ENCODE data around the gene FSTL1.

Gene FSTL1

DNA sequence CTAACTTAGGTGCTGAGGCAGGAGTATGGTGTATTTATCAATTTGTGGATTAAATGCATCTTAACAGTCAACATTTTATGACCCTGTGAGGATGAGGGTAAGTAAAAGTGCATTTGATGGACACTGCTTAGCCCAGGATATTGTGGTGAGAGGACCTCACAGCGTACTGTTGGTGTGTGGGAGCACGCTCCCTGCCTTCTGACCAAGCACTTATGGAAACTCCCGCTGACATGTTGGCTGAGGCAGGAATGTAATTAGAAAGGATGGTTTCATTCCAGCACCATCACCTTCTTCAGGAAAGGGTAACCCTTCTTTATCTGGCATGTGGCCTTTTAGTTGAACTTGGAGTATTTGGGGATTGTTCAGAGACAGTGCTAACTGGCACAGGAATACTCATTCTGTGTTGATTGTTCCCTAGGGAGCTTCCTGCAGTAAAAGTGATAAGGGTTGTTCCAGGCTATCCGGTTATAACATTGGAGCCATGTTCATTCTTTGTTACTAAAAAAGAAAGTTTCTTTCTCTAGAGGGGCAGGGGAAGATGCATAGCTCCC is 11.7 kb upstream of the FSTL1 start:
- no peak for DNase-seq

DNA sequence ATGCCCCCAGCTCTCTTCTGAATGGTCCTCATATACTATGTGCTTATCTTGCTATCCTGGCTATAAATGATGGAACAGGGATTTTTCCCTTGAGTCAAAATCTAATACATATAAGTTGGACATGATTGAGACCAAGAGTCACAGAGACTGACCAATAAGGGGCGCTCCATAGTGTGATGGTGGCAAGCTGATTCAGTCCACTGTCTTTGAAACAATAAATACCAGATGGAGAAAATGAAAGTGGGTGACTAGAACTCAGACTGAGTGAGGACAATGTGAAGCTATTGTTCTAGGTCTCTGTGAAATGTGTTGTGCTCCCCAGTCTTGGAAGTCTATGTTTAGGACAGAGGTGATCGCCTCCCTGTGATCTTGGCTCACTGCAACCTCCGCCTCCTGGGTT is 10.6 kb upstream of the FSTL1 start:
- DNase-seq: no peak

DNA sequence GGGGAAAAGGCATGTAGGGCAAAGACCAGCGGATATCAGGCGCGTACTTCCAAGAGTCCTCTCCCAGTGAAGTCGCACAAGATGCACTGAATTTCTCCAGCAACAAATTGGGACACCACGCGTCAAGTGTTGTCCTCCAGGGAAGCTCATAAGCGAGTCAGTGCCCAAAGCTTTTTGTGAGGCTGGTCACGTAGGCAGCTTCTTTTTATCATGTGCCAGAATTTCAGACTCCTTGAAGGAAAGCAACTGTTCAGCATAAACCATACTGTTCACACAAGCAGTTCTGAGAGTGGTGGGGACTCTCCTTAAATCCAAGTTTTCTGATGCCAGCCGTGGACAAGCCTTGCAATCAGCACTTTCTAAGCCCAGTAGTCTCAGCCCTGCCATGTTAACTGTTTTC is 10.1 kb upstream of the FSTL1 start:
- DNase-seq: no peak

DNA sequence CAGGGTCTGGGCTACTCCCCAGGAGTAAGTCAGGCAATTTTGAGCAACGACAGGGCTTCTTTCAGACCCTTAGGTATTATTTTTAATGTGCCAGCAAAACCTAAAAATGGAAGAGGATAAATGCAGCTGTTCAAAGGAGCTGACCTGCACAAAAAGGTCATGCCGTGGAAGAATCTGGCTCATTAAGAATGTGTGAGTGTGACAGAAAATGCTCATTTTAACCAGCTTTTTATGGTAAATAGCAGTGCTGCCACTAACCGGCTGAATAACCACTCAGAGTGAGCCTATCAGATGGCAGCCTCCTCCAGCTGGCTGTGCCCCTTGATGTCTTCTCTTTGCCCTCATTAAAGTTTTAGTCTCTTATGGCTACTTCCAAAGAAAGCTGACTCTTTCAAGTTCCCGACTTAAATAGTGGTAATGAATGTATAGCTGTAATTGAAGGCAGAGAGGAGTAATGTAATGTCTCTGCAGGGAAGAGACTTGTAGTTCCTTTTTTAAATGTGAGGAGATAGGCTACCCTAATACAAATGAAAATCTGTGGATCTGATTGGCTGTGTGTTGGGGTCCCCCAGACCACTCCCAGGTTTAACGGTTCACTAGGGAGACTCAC is 9.5 kb upstream of the FSTL1 start:
- DNase-seq: no peak

DNA sequence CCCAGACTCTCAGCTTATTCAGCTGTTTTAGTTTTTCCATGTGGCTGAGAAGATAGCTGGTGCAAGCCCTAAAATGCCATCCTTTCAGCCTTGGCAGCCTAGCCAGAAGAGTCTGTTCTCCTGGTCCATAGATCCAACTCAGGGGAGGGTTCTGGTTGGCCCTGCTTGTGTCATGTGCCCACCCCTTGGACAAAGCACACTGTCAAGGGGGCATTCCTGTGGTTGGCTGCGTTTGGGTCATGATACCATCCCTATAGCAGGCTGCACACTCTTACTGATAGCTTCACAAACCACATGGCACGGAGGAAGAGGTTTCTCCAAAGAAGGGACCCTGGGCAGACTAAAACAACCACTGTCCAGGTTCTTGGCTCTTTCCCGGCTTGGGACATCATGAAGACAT is 8.4 kb upstream of the FSTL1 start:
- no peak for DNase-seq

DNA sequence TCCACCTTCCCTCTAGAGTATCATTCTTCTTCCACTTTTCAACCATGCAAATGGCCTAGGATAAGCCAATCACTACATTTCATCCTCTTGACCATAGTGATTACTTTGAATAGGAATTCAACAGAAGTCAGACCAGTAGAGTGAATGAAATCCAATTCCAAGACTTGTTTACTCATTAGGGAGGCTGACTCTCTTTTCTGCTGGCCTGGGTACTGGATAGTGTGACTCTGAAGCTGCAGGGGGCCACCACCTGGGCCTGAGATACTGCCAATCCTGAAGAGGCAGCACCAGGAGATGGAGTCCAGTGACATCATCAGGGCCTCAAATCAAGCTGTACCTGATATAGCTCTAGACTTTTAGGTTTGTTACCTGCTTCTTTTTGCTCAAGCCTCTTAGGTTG is 7.0 kb upstream of the FSTL1 start:
- DNase-seq: no peak

DNA sequence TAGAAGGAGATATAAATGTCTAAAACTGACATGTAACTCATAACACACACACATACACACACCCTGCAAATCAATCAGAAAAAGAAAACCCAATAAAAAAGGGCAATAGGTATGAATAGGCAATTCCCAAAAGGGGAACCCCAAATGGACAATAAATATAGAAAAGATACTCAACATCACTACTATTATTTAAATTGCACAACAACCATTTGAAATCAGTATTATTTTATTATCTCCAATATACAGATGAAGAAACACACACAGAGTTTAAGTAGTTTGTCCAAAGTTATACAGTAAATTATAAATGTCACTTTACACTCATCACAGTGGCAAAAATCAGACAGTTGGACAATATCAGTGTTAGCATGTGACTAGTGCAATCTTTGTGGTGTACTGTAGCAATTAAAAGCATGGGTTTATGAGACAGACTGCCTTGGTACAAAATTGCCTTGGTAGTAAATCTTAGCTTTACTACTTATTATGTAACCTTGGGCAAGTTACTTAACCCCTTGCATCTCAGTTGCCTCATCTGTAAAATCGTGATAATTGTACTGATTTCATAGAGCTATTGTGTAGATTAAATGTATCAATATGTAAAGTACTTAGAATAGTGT is 3.4 kb upstream of the FSTL1 start:
- DNase-seq: no peak

DNA sequence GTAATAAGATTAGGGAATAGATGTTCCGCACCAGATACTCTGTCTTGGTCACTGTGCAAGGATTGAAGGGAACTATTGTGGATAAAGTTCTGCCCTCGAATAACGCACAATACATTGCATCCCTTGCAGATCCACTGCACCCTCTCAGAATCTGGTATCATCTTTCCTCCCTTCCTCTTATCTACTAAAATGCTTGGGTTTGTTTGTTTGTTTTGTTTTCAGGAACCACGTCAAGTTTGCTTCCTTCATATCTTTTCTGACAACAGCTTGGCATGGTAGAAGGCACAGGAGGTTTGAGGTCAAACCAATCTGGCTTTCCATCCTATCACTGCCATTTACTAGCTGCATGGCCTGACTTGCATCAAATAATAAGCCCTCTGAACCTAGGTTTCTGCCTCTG is 2.0 kb upstream of the FSTL1 start:
- DNase-seq: no peak

DNA sequence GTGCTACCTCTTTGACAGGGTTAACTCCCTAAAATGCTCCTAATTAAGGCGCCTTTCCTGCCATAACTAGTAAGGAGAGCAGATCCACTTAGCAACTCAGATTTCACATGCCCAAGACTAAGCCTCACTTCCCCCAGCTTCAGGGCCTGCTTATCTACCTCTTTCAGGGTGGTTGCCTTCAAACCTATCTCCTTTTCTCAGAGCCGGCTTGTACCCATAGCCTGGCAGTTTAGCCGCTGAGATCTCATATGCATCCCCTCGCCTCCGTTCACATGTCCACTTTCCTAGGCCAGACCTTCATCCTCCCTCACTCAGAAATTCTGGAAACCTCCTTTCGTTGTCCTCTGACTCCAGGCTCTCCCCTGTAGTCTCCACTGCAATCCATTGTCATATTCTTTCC is 1.0 kb upstream of the FSTL1 start:
- DNase-seq: no peak

DNA sequence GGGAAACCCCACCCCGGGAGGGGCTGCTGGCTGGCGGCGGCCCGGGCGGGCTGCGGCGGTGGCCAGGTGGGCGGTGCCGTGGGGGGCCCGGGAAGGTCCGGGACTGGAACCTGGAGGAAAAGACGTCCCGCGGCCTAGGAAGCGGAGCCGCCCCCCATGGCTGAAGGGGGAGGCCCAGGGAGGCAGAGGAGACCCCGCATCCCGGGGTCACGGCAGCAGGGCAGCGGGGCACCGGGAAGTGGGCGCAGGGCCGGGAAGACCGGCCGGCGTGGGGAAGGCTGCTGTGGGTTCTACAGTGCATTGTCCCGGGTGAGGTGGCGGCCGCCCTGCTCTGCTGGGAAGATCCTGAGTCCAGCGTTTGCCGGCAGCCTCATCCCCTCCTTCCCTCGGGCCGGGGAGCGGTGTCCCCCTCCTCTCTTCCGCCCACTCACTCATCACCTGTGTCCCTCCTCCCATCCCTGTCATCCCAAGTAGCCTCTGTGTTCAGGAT is 525 bp upstream of the FSTL1 start:
- no peak for DNase-seq

DNA sequence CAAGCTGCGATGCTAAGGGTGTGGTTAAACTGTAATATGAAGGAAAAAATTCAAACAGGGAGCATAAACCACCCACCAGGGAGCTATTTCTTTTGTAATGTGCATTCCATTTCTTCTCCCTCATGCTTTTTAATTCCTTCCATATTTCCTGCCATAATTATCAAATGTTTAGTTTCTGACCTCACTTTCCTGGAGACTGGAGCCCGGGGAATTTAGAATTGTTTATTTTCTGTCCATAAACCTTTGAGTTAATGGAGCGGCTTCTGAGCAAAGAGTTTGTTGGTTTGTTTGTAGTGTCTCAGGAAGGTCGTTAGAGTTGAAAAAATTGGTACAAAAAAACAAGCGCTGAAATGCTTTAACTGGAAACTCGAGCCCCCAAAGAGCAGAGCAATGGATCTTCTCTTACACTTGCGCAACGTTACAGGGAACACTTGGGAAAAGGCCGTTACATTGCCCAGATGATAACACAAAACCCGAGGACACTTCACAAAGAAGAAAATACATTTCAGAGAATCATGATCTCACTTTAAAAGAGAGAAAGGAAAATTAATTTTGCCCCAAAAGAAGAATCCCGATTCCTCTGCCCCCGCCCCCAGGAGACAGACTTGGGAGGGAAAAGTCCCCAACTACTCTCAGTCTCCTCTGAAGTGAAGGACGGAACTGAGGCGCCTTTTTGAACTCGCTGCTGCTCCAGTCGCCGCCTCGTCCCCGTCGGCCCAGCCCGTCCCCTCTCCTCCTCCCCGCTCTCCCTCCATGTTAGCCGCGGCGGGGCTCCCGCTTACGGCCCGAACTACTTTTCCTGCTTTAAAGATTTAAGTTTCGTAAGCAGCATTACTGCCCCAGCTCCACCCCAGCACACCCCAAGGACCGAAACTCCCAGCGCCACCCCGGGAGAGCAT is 842 bp downstream of the FSTL1 start:
- DNase-seq: no peak

DNA sequence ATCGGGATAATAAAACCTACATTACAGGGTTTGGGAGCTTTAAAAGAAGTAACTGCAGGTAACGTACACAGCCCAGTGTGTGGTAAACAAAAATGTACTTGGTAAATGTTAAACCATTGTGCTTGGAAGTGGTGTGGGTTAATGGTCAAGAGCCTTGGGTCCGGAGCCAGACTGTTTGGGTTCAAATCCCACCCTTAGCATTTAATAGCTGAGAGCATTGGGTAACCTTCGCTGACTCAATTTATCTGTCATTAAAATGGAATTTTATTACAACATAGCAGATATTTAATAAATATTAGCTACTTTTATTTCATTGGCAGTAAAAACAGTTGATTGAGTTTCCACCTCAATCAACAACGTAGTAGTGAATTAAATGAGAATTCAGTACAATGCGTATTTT is 1.5 kb downstream of the FSTL1 start:
- no peak for DNase-seq

DNA sequence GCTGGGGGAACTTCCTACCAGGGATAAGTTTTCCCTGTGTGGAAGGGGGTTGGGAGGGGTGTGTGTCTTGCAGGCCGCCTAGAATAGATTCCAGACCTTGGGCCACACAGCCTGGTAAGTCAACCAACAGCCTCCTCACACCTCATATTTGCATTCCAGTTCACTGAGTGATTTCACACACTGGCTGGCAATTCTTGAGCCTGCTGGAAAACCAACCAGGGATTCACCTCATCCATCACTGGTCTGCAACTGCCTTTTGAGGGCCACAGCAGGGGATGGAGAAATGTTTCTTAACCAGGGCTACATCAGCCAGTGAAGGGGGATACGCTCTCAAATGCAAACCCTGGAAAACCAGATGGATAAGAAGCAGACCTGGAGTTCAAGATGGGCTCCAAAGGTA is 2.0 kb downstream of the FSTL1 start:
- DNase-seq: no peak

DNA sequence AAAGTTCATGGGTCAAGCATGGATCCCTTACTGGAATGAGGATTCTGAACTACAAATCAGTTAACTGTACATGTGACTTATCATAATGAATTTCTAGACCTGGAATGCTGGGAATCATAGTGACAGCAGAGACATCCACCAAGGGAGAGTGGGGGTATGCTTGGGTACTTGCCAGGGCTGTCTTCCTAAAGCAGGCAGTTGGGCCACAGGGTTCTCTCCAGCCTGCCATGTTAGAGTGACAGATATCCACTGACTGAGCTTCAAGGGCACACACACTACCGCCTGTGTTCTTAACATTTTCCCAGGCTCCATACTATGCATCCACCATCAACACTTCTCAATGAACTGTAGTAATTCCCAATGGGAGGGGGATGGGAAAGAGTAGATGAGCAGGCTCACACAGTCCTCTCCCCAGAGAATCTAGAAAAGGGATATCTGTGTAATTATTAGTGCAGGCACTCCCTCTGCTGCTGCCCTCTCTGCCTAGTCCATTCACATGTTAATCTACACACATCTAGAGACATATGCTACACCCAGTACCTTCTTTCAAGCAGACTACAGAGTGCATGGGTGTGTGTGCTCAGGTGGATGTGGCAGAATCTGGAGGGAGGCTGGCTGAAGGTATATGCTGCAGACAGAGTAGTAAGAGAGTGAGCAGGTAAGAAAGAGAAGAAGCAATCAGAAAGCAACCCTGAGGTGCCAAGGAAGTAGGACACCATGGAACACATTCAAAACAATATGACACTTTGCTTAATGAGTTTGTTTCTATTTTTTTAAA is 3.7 kb downstream of the FSTL1 start:
- no peak for DNase-seq

DNA sequence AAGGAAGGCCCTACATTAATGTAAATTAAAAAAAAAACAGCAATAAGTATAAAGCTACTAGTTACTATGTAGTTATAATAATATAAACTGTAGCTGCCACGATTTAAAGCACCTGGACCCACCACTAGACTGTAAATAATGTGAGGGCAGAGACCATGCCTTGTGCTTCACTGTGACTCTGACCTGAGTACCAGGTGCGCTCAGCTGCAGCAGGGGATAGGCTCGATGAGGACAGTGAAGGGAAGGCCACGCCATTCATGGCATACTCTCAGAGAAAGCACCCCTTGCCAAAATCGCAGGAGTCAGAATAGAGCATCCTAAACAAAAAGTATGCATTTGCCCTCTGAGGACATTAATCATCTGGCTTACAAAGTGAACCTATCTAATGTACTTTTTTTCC is 5.1 kb downstream of the FSTL1 start:
- no peak for DNase-seq

DNA sequence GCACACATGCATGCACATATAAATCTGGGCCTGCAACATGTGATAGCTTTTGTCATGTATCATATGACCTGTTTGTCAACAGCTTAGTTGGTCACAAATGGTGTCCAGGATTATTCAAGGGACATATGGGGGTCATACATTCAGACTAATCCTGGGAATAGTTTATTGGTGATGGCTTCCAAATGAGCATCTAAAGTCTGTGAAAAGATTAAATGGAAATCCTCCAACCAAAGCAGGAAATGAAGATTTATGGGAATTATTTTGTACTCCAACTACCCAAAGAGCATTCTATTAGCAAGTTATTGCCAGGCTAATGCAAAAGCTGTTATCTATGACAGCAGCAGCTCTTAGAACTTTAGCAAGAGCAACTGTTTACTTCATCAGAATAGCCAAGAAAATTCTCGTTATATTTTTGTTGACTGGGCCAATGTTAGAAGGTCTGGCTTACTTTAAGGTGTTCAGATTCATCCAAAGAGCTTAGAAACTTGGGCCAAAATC is 7.1 kb downstream of the FSTL1 start:
- no peak for DNase-seq

DNA sequence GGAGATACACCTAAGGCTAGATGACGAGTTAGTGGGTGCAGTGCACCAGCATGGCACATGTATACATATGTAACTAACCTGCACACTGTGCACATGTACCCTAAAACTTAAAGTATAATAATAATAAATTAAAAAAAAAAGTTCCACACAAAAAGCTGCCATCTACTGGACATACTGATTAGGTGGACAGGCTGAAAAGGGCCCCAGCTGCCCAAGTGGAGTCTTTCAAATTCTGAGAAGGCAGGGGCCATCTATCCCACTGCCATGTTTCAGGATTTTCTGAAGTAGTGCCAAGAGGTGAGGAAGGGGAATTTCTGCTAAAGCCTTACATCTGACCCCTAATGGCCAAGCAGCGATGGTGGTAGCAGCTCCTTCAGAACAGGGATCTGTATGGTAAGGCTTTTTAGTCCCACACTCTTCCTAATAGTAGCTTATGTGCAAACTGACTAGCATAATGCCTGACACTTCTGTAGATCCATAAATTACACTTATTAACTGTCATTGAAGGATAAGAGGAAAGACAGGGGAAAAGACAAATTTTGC is 7.7 kb downstream of the FSTL1 start:
- DNase-seq: no peak

DNA sequence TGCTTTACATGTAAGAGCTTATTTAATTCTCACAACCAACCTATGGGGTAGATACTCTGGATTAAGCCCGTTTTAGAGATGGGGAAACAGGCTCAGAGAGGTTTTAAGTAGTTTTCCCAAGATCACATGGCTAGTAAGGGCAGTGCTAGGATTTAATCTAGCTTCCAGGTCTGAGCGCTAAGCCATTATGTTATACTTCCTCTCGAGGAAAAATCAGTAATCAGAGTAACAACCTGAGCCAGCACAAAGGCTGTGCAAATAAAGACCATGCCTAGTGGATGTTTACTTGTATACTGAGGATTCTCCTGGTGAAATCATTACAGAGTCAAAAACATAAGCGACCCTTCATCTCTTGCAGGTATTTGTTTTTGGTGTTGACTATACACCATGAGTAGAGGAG is 9.0 kb downstream of the FSTL1 start:
- DNase-seq: no peak

DNA sequence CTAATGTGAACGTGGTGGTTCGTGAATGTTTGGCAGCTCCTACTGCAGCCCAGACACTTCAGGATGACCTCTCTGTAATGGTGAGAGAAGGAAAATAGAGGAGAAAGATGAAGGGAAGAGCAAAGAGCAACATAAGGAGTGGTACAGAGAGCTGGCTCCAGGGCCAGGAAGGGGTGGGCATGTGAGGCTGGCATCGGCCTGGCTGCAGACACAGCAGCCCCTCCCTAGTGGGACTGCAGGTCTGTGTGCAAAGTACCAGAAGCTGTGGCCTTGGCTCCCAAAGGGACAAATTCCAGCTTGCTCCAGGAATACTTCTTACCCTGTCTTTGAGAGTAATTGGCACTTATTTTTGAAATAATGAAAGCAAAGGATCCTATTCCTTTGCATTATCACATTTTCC is 10.0 kb downstream of the FSTL1 start:
- no peak for DNase-seq

DNA sequence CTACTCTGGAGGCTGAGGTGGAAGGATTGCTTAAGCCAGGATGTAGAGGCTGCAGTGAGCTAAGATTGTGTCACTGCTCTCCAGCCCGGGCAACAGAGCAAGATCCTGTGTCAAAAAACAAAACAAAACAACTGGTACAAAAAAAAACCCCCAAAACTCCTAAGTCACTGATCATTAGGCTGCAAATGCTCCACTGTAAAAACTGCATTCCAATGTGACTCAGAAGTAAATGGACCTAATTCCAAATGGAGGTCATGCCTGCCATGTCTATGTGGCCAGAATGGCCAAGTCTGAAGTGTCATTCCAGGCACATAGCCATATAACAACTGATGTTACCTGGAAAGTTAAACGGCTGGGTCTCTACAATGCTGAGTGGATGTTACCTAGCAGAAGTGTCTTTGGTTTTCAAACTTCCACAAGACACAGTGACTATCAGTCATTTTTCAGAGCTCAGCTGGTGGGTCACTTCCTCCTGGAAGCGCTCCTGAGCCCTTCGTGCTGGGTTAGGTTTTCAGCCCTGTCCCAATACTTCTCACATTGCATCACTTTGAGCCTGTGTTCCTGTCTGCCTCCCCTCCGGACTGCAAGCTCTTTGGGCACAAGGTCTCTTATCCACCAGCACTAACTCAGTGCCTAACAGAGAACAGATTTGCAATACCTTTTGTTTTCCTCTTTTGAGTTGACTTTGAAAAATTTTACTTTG is 10.6 kb downstream of the FSTL1 start:
- no peak for DNase-seq

DNA sequence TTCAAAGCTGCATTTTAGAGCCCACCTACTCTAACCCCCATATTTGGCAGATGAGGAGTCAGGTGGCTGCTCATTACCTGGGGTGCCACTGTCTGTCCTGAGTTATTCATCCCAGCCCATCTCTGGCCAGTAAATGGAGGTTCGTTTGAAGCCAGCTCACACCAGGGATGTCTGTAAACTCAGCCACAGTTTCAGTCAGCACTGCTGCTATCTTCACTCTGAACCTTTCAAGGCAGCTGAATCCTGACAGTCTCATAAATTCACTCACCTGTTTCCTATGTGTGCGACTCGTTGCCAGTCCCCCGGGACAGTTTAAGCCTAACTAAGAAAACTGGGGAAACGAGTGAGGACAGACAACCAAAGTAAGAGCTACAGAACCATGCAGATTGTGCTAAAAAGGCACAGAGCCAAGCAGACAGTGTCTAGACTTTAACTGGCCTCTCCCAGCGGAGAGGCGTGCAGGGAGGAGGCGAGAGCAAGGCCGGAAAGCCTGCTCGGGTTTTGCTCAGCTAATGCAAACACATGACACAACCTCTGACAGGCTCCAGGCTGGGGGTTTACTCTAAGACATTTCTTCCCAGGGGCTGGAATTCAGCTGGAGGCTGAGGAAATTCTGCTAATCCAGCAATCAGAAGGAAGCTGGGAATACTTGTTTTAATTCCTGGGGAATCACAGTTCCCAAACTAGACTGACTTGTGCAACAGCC is 12.0 kb downstream of the FSTL1 start:
- no peak for DNase-seq
